SH-SY5Y (cell line): Measurements from ENCODE around the gene ESPN.

Experiments
- GATA2 ChIP-seq: IDR thresholded peaks from 2 replicates; pipeline ENCODE4 v1.6.1; 2011; ENCODE audit warnings: mild to moderate bottlenecking, low read depth, low read length
- GATA3 ChIP-seq: IDR thresholded peaks from 2 replicates; pipeline ENCODE4 v1.6.1; 2011; ENCODE audit warnings: low read depth, mild to moderate bottlenecking, low read length, moderate library complexity

DNA sequence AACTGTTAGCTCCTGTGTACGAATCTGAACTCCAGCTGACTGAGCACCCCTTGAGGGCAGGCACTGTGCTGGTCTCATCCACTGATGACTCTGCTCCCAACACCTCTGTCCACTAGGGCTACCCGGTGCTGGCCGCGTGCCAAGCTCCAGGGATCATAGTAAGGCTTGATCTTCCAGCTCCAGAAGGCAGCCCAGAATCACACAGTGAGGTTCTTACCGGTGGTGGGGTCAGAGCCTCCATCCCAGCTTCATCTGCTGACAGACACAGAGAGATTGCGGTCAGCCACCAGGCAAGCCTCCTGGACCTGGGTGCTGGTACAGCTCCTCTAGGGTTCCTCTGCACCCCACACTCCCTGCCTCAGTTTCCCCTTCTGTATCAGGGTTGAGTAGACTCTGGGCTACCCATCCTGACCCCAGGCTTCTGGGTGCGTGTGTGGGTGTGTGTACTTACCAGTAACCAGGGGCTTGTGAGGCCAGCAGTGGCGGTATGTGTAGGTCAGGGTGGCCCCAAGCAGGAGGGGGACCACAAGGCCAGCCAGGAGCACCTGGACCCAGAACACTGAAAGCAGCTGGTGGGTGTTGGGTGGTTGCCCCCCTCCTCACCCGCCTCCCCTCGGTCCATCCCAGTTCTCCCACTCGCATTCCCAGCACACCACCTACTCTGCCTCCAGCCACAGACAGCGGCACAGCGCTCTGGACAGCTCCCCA, 38.0 kb downstream of the ESPN start:
- no peak for TF ChIP-seq GATA3
- no peak for TF ChIP-seq GATA2
